Vagina (tissue), 2 donors: ENCODE results near the gene TJP3.

Source experiments
- CTCF ChIP-seq, 3 experiments: fragments of 450-650 bp in 2 of 3; fragments of 200-600 bp in 1 of 3; sonication (generic) in 1 of 3; IDR thresholded peaks; one replicate each; pipeline ENCODE4 v1.5.1; 2017 to 2019; ENCODE audit warnings: antibody characterized with exemption in 3 of 3, mild to moderate bottlenecking in 2 of 3, moderate library complexity in 2 of 3
- POLR2A ChIP-seq, 2 donors: fragments of 450-650 bp; IDR thresholded peaks; one replicate each; pipeline ENCODE4 v1.6.1; 2017; ENCODE audit warnings: antibody characterized with exemption in 2 of 2, mild to moderate bottlenecking in 2 of 2, moderate library complexity in 2 of 2
- POLR2AphosphoS5 ChIP-seq, 2 donors: sonication (generic); formaldehyde crosslinking; IDR thresholded peaks; one replicate each; pipeline ENCODE4 v1.9.0; 2017; ENCODE audit warnings: antibody characterized with exemption in 2 of 2, mild to moderate bottlenecking in 2 of 2, low read depth in 1 of 2; ENCODE audit not compliant: insufficient read depth in 1 of 2

- TF ChIP-seq CTCF (IDR thresholded peaks at IDR 0.05) (no peak), POLR2AphosphoS5 (IDR thresholded peaks at IDR 0.05; ENCODE audit: insufficient read depth in 1 of 2, low read depth in 1 of 2) (no peak), POLR2A (IDR thresholded peaks at IDR 0.05) (no peak)
Measured at GRCh38 chr19:3753631-3754410, 45.6 kb downstream of the TJP3 start.
